HG02678 (cell line): ENCODE results near the gene PLXNA2.

ENCODE experiments used
- ATAC-seq: cut with Tn5 transposase; IDR thresholded peaks from one replicate; pipeline ENCODE4 v1.9.1; 2021; ENCODE audit warnings: mild to moderate bottlenecking, moderate library complexity; ENCODE audit not compliant: unreplicated experiment

Gene PLXNA2

DNA sequence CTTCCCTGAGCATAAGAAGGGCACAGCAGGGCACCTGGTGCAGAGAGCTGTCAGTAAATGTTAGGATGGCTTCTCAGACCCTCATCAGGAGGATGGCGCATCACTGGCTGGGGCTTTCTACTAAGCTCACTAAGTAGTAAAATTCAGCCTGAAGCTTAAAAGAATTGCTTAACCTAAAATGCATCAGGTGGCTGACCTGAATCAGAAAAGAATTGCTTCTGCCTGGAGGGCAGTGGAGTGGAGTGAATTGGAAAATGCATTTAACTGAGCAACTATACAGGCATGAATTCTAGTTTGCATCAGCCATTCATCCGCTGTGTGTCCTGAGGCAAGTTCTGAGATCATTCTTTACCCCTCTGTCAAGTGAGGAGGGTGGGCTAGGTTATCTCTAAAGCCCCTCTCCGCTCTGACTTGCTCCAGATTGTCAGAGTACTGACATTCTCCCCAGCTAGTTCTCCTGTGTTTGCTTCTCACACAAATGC lies 191.2 kb downstream of the PLXNA2 start:
- no peak for ATAC-seq

- ATAC-seq = no peak
Observed at GRCh38 chr1:208052135-208052534, 192.0 kb downstream of the PLXNA2 start.

DNA sequence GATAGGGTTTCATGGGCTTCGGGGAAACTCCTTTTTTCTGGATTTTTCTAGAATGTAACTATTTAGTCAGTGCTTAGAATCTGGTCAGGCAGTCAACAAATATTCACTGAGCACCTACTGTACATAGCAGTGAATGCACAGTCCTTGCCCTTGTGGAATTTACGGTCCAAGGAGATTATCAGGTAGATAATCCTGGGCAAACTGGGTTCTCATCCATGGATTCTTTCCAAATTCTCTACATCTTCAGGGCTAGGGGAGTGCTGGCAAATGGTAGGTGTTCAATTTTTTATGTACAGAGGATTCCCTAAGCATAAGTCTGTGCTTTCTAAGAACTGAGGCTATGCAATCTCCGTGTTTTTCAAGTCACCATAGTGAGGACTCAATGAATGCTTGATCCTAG lies 192.5 kb downstream of the PLXNA2 start:
- ATAC-seq = no peak

- no peak for ATAC-seq
Observed at GRCh38 chr1:208048904-208049303, 195.3 kb downstream of the PLXNA2 start.

GRCh38 chr1:208047975-208048374 lies 196.2 kb downstream of the PLXNA2 start:
- no peak for ATAC-seq

DNA sequence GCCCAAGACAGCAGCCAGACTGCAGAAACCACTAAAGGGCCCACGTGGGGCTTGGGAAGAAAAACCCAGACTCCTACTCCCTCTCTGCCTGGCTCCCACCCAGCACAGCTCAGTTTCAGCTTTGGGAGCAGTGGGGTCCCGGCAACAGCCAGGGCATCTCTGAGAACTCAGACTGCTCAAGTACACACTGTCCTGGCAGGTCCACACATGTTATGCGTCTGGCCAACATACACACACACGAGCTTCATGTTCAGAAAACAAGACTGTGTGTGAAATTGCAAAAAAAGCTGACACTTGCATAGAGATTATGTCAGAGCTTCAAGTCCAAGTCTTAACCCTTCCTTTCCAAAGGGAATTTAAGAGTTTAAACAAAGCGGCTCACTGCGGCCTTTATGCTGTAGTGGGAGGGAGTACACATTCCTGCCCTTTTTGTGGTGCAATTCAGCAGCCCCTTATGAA lies 196.7 kb downstream of the PLXNA2 start:
- ATAC-seq = no peak

GRCh38 chr1:208045463-208046260 lies 198.5 kb downstream of the PLXNA2 start:
- no peak for ATAC-seq

- ATAC-seq = no peak
Observed at GRCh38 chr1:208044589-208045462, 199.4 kb downstream of the PLXNA2 start.

- ATAC-seq = no peak
Observed at GRCh38 chr1:208043691-208044181, 200.4 kb downstream of the PLXNA2 start.

DNA sequence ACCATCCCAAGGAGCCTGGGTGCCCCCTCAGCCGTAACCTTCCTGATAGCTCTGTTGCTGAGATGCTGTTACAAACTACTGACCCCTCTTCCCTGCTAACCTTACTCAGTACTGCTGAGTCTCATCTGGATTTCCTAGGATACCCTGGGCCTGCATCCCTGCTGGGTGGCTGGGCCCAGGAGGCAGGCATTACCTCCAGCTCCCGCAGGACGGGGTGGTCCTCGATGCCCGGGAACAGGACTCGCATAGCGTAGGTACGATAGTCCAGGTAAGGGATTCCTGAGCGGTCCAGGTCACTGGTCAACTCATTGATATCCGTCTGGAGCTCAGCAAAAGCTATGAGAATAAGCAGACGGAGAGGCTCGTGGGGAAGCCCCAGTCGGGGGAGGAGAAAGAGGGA lies 201.3 kb downstream of the PLXNA2 start:
- no peak for ATAC-seq

- ATAC-seq = no peak
Observed at GRCh38 chr1:208042041-208042615, 202.1 kb downstream of the PLXNA2 start.

DNA sequence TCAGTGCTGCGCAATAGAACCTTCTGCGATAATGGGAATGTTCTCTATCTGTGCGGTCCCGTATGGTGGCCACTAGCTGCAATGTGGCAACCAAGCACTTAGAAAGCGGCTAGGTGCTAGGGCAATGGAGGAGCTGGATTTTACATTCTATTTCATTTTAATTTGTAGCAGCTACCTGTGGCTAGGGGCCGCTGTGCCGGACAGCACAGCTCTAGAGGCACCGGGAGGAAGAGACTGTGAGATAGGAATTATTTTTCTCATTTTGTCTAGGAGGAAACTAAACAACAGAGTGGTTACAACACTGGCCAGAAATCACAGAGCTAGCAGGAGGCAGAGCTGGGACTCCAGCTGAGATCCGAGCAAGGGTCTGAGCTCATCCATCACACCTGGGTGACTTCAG lies 202.7 kb downstream of the PLXNA2 start:
- ATAC-seq = no peak

GRCh38 chr1:208040821-208041297 lies 203.3 kb downstream of the PLXNA2 start:
- ATAC-seq = no peak

DNA sequence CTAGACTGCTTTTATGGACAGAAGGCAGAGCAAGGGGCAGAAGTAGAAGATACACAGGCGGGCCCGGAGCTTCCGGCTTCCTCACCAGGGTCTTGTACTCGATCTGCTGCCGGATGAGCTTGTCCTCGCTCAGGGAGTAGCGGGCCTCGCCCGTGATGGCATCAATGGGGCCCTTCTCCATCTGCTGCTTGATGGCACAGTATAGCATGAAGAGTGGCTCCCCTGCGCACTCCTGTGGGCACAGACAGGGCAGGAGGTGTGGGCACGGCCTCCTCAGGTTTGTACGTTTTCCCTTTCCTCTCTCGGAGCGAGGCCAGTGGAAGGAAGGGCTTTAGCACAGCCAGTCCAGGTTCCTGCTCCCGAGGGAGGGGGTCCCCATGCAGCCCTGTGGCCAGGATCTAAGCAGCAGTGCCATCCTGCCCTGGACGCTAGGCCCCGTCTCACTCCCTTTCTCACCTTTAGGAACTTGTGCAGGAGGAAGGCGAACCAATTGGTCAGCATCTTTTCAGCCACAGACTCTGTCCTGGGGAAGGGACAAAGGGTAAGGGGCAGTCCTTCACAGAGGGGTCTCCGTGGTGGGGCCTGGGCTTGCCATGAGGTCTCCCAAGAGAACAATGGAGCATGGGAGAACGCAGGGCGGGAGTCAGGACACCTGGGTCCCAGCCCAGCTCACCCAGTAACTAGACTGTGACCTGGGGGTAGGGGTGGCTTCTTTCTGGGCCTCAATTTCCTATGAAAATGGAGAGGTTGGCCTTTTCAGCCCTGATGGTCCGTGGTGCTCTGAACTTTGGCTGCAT lies 204.4 kb downstream of the PLXNA2 start:
- no peak for ATAC-seq

GRCh38 chr1:208038303-208038702 lies 205.9 kb downstream of the PLXNA2 start:
- no peak for ATAC-seq

DNA sequence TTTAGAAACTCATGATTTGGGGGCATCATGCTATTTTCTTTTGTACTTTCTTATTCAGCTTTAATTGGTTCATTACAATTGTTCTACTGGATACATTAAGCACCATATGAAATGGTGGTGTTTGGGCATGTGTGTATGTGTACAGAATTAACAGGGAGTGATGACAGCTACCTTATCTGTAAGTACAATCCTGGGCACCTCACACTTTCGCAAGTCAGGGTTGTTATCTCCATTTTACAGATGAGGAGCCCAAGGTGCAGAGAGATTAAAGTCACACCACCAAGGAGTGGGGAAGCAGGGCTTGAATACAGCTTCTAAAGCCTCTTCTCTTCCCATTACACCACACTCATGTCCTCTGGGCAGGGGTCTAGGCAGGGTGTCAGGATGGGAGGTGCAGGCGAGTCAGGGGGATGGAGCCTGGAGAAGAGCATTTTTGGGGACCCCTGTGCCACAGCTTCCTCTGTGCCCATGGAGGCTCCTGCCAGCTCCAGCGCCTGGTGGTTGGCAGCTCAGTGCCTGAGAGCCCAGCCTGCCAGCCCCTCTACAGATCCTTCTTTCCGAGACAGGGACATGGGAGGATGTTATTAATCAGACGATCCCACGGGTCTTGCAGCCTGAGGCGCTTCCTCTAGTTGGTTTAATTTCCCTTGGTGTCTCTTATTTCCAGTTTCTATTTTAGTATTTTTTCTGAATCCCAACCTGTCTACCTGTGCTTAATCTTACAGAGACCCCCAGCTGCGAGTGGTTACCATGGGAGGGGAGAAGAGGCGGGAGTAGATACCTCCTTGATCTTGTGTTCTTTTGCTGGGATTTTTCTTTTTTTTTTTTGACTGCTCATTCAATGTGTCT lies 207.0 kb downstream of the PLXNA2 start:
- ATAC-seq = no peak

GRCh38 chr1:208036106-208036808 lies 207.9 kb downstream of the PLXNA2 start:
- ATAC-seq = no peak

DNA sequence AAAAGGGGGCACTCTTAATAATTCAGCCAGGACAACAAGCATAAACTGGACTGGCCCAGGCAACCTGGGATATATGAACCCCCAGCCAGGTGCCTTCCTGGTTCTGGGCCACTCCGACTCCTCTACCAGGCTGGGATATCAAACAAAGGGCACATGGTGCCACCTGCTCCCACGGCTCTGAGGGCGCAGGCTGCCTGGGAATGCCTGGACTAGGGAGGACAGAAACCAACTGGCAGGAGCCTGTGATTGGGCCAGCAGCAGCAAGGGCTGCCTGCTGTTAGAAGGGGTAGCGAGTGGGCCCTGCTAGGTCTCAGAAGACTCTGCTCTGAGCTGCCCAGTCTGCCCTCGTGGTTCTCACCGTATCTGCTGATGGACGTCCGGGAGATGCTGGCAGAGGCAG lies 210.0 kb downstream of the PLXNA2 start:
- ATAC-seq = no peak

DNA sequence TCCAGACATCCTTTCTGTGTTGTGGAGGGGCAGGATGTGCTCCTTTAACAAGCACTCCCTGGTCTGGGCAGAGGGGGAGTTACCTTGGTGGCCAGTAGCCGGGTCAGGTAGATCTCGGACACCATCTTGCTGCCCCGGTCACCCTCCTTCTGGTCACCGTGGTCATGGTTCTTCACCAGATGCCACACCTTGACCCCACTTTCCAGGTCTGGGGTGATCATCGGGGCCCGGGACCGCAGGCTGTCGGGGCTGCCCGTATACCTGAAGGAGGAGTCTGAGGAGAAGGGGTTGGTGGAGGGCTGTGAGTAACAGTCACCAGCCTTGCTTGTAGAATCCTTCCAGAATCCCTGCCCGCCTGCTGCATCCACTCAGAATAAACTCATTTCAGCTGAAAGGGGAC lies 210.9 kb downstream of the PLXNA2 start:
- ATAC-seq = no peak
